Heart left ventricle (tissue), 13 donors: ENCODE measurements around the gene EMP1.

ENCODE experiments used
- CTCF ChIP-seq, 12 donors: fragments of 200-600 bp; sonication (generic) in 4 of 12; IDR thresholded peaks; one replicate each; pipeline versions ENCODE4 v1.5.0 to v1.8.0; 2018 to 2022; ENCODE audit warnings: antibody characterized with exemption in 12 of 12, mild to moderate bottlenecking in 5 of 12
- POLR2A ChIP-seq, 2 donors: fragments of 450-650 bp; IDR thresholded peaks; one replicate each; pipeline ENCODE4 v1.6.1; 2017; ENCODE audit warnings: antibody characterized with exemption in 2 of 2, mild to moderate bottlenecking in 2 of 2, moderate library complexity in 2 of 2
- donor health status: ischemic (EF 13 %, LVEDD 7.1; RV severe dilation, severe dysfunction).
- donor health status: DM: no; HTN: yes; CAD: no.
- donor health status: DM: no; HTN: no; CAD: no.
- donor health status: ischemic (EF 25% LVEDD 6.9; RV normal size, moderate dysfunction).
- donor health status: ischemic (EF 25% LVEDD 5.7; RV mildly dilated, moderate dysfunction).
- donor health status: ischemic (EF 35%, LVEDD 5.7; RV mildly dilated, moderate dysfunction).
- donor health status: nonischemic (EF 11% LVEDD 7.7; RV severe dilation, severe dysfunction).
- donor health status: DM: yes; HTN: yes; CAD: no.
- donor health status: PGD.
- donor health status: ischemic (EF 29% LVEDD 5.4; RV normal size, mild dysfunction).
- donor health status: nonischemic (EF 23%, LVEDD 6.1; RV moderate dilation, normal function).

GRCh38 chr12:13179211-13180074 lies 17.1 kb upstream of the EMP1 start:
- TF ChIP-seq CTCF (IDR thresholded peaks at IDR 0.05) (no peak), POLR2A (IDR thresholded peaks at IDR 0.05) (no peak)
